Endothelial cell (in vitro differentiated cells): ENCODE results near the gene TXLNG. TPM values are rescaled to one million over a fixed set of nuclear protein-coding genes. Genes with fewer than 3 reads are reported as not detected.
A peak's percentile ranks its signal among the peaks of the same experiment; 100 is the strongest.

ENCODE experiments used
- DNase-seq: peaks from one replicate; pipeline ENCODE4 v3.0.0; 2021; ENCODE audit warnings: low spot score
- H3K27ac Mint-ChIP-seq: one replicate; pipeline ENCODE4 v1.8.0; 2021; ENCODE audit warnings: mixed read lengths, inconsistent platforms; ENCODE audit not compliant: unreplicated experiment
- H3K27me3 Mint-ChIP-seq: one replicate; pipeline ENCODE4 v1.8.0; 2021; ENCODE audit warnings: mild to moderate bottlenecking, moderate library complexity, mixed read lengths, inconsistent platforms; ENCODE audit not compliant: unreplicated experiment
- H3K36me3 Mint-ChIP-seq: one replicate; pipeline ENCODE4 v1.8.0; 2021; ENCODE audit warnings: mild to moderate bottlenecking, low read depth, mixed read lengths, inconsistent platforms; ENCODE audit not compliant: unreplicated experiment
- H3K4me1 Mint-ChIP-seq: one replicate; pipeline ENCODE4 v1.8.0; 2021; ENCODE audit warnings: mild to moderate bottlenecking, mixed read lengths, inconsistent platforms; ENCODE audit not compliant: unreplicated experiment
- H3K4me3 Mint-ChIP-seq: one replicate; pipeline ENCODE4 v1.8.0; 2021; ENCODE audit warnings: mild to moderate bottlenecking, mixed read lengths, inconsistent platforms; ENCODE audit not compliant: unreplicated experiment
- H3K9me3 Mint-ChIP-seq: one replicate; pipeline ENCODE4 v1.8.0; 2021; ENCODE audit warnings: mixed read lengths, inconsistent platforms; ENCODE audit not compliant: unreplicated experiment
- CTCF ChIP-seq: fragments of 200-600 bp; sonication (generic); IDR thresholded peaks from one replicate; pipeline ENCODE4 v1.5.0; 2021; ENCODE audit warnings: antibody characterized with exemption; ENCODE audit not compliant: unreplicated experiment
- total RNA-seq: library from RNA; stranded (reverse); fragmentation: NEBNext Ultra II Directional; extraction: Animal tissue kit (Norgen Biotek cat#: 25700); gene quantifications from one replicate; pipeline ENCODE4 v1.2.1, GENCODE V29; 2021; ENCODE audit not compliant: unreplicated experiment

TXLNG gene
- total RNA-seq, 1 donor from 2014 or later = 6.6 TPM

- Mint-ChIP-seq H3K27ac (no peak overlapping the region), H3K4me1 (peaks cover 5% of the 10 kb centered on the region), H3K27me3 (no peaks in the 10 kb centered on the region), H3K36me3 (no peaks in the 10 kb centered on the region), H3K9me3 (no peaks in the 10 kb centered on the region), H3K4me3 (no peak overlapping the region)
- TF ChIP-seq CTCF = no peak
- DNase-seq = no peak
Observed at GRCh38 chrX:16814597-16814996, 28.3 kb downstream of the TXLNG start.

GRCh38 chrX:16819634-16820033, 33.4 kb downstream of the TXLNG start:
- H3K4me1 Mint-ChIP-seq = peaks cover 5% of the 10 kb centered on the region
- H3K9me3 Mint-ChIP-seq = no peaks in the 10 kb centered on the region

GRCh38 chrX:16822723-16823122, 36.5 kb downstream of the TXLNG start:
- TF ChIP-seq CTCF = no peak
- Mint-ChIP-seq H3K36me3 (peaks cover 6% of the 10 kb centered on the region), H3K27me3 (no peaks in the 10 kb centered on the region), H3K4me3 (no peak overlapping the region), H3K4me1 (peaks cover 5% of the 10 kb centered on the region), H3K9me3 (no peaks in the 10 kb centered on the region), H3K27ac (no peak overlapping the region)
- DNase-seq = no peak

More at GRCh38 chrX:16819634-16820033, 33.4 kb downstream of the TXLNG start:
- H3K4me3 Mint-ChIP-seq = no peak overlapping the region
- DNase-seq = no peak
- H3K27ac Mint-ChIP-seq = no peak overlapping the region
- H3K27me3 Mint-ChIP-seq = no peaks in the 10 kb centered on the region
- TF ChIP-seq CTCF = no peak
- peaks cover 6% of the 10 kb centered on the region for H3K36me3 Mint-ChIP-seq

- H3K36me3 Mint-ChIP-seq = peaks cover 9% of the 10 kb centered on the region
- no peak for DNase-seq
- no peak overlapping the region for H3K27ac Mint-ChIP-seq
- TF ChIP-seq CTCF = no peak
- H3K27me3 Mint-ChIP-seq = no peaks in the 10 kb centered on the region
- no peaks in the 10 kb centered on the region for H3K9me3 Mint-ChIP-seq
- H3K4me1 Mint-ChIP-seq = no peaks in the 10 kb centered on the region
- H3K4me3 Mint-ChIP-seq = no peak overlapping the region
Observed at GRCh38 chrX:16825264-16826035, 39.2 kb downstream of the TXLNG start.

GRCh38 chrX:16826207-16826606, 39.9 kb downstream of the TXLNG start:
- TF ChIP-seq CTCF = peak; percentile 10
- H3K27ac Mint-ChIP-seq = no peak overlapping the region
- H3K4me1 Mint-ChIP-seq = no peaks in the 10 kb centered on the region
- no peak for DNase-seq
- no peaks in the 10 kb centered on the region for H3K27me3 Mint-ChIP-seq
- no peaks in the 10 kb centered on the region for H3K9me3 Mint-ChIP-seq
- no peak overlapping the region for H3K4me3 Mint-ChIP-seq
- peaks cover 9% of the 10 kb centered on the region for H3K36me3 Mint-ChIP-seq
